ENCODE results near the gene MMP11.

Gene MMP11

DNA sequence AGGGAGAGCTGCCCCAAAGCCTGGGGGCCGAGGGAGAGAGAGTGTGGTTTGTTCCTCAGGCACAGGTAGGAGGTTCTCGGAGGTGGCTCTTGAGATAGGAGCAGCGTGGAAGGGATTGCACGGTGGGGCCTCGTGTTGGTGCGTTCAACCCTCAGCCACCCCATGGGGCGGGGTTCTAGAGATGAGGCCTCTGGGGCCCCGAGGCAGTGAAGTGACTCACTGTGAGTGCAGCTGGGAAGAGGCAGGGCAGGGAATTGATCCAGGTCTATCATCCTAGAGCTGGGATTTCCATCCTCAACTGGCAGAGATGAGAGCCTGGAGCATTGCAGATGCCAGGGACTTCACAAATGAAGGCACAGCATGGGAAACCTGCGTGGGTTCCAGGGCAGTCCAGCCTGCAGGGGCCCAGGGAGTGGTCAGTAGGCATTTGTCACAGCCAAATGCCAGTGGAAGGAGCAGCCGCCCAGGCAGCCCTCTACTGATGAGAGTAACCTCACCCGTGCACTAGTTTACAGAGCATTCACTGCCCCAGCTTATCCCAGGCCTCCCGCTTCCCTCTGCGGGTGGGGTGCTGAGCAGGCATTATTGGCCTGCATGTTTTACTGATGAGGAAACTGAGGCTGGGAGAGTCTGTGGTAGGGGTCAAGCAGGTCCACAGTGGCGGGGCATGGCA is 9.0 kb downstream of the MMP11 start:
- no peak for DNase-seq

DNA sequence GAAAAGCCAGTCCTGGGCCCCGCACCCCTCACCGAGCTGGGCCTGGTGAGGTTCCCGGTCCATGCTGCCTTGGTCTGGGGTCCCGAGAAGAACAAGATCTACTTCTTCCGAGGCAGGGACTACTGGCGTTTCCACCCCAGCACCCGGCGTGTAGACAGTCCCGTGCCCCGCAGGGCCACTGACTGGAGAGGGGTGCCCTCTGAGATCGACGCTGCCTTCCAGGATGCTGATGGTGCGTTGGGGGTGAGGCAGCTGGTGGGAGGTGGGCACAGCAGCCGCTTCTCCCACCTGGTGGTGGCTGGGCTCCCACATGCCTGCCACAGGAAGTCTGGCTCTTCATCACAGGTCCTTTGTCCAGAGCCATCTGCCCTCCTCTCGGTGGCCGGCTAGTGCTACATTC is 9.6 kb downstream of the MMP11 start:
- DNase-seq: no peak

DNA sequence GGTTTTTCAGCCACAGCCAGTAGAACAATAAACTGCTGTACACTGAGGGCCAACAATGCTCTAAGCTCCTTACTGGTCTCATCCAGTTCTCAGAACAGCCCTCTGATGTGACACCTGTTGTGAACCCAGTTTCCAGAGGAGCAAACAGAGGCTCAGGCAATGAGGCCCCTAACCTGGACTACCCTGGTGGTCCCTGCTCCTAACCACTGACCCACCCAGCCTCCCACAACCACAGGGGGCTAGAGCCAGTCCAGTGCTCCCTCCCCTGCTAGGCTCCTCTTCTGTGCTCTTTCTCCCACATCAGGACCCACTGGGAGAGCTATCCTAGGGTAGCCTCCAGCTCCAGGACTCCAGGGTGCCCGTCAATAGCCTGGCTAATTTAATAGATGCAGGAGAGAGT is 10.1 kb downstream of the MMP11 start:
- no peak for DNase-seq

DNA sequence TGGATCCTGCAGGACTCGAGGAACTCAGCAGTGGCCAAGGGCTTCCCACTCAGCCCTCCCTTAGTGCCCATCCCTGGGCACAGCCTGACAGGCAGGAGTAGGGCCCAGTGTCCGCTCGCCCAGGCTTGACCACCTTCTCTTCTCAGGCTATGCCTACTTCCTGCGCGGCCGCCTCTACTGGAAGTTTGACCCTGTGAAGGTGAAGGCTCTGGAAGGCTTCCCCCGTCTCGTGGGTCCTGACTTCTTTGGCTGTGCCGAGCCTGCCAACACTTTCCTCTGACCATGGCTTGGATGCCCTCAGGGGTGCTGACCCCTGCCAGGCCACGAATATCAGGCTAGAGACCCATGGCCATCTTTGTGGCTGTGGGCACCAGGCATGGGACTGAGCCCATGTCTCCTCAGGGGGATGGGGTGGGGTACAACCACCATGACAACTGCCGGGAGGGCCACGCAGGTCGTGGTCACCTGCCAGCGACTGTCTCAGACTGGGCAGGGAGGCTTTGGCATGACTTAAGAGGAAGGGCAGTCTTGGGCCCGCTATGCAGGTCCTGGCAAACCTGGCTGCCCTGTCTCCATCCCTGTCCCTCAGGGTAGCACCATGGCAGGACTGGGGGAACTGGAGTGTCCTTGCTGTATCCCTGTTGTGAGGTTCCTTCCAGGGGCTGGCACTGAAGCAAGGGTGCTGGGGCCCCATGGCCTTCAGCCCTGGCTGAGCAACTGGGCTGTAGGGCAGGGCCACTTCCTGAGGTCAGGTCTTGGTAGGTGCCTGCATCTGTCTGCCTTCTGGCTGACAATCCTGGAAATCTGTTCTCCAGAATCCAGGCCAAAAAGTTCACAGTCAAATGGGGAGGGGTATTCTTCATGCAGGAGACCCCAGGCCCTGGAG is 10.9 kb downstream of the MMP11 start:
- no peak for DNase-seq

DNA sequence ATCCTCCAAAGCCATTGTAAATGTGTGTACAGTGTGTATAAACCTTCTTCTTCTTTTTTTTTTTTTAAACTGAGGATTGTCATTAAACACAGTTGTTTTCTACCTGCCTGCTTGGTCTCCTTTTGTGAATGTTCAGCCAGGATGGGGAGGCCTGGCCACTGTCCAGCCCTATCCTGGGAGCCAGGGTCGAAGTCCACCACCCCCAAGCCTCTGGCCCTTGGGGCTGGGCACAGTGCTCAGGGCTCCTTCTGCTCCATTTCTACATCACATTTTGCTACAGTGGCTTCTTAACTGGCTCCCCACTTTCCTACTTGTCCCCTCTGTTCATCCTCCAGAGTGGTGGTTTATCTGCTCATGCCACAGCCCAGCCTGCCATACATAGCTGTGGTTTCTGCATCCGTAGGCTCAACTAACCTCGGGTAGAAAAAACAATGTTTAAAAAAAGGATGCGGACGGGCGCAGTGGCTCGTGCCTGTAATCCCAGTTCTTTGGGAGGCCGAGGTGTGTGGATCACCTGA is 11.6 kb downstream of the MMP11 start:
- DNase-seq: no peak

DNA sequence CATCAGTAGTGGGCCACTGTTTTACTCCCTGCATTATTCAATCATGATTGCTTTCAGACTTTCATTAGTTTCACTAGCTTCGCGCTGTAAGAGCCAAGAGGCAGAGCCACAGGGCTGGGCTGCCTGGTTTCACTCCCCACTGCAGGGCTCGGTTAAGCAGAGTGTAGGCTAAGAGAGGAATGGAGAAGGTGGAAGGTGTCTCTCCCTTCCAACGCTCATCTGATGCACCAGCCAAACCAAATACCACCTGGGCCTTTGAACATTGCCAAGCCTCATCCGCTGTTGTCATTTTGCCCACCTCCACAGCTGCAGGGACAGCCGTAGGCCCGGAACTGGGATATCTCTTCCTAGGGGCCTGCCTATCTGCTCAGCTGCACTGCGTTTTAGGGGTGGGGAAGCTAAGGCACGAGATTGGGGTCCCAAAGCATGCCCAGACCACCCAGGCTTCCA is 13.6 kb downstream of the MMP11 start:
- DNase-seq: no peak

DNA sequence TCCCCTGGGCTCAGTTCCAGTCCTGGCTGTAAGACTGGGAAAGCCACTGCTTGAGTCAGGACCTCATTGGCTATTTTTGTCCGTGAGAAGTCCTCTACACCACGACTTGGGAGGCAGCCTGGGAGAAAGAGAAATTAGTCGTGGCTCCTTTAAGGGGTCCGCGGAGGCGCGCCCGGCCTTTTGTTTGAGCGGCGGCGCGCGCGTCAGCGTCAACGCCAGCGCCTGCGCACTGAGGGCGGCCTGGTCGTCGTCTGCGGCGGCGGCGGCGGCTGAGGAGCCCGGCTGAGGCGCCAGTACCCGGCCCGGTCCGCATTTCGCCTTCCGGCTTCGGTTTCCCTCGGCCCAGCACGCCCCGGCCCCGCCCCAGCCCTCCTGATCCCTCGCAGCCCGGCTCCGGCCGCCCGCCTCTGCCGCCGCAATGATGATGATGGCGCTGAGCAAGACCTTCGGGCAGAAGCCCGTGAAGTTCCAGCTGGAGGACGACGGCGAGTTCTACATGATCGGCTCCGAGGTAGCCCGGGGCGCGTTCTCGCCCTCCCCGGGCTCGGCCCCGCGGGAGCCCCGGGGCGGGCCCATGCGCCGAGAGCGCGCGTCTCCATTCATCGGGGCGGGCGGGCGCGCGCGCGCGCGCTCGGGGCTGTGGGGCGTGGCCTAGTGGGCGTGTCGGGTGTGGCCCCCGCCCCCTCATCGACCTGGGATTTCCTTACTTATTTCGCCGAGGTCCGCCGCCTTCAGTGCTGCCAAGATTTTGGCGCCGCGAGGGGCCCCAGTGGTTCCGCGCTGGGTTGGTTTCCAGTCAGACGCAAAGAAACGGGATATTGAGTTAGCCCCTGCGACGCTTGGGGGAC is 14.3 kb downstream of the MMP11 start, which contains the start of gene SMARCB1:
SMARCB1 (plus strand) TSS at position 215 of the 848 bp plus-strand sequence; CDS start at position 419, 204 bp downstream.
- DNase-seq: peak; percentile 86

DNA sequence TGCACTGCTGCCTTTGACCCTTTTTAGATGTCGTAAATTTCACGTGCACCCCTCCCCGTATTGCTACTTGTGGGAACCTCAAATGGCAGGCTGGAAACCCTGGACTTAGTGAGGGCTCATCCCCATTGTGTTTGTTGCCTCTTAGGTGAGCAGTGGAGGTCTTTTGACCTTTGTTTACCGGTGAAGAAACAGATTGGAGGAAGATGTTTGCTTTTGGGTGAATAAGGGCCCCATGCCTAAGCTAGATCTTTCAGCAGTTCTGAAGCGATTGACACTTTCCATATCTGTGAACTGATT is 14.9 kb downstream of the MMP11 start:
- no peak for DNase-seq

DNA sequence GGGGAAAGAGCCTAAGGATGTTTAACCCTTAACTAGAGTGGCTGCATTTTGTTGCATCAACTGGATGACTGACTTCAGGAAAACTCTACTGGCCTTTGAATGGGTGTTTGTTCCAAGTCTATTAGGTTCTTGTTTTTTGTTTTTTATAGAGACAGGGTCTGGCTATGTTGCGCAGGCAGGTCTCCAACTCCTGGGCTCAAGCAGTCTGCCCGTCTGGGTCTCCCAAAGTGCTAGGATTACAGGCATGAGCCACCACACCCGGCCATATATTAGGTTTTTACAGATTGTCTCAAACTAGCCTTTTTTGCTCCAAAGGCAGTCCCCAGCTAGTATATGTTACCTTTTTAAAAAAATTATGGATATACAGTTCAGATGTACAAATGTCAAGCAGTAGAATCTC is 15.3 kb downstream of the MMP11 start:
- no peak for DNase-seq

DNA sequence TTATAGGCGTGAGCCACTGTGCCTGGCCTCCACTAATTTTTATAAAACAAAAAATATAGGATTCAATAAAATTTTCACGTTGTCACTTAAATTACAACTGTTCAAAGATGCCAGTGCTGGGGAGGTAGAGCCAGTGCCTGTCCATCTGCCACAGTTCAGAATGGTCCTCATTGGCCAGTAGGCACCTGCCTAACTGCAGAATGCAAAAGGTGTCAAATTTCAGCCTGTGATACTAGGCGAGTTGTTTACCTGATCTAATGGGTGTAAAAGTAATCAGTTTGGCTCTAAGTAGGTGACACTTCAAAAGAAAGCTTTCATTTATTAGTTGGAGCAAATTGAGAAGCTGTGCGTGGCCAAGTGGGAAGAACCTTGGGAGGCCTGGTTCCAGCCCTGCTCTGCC is 16.5 kb downstream of the MMP11 start:
- DNase-seq: no peak

DNA sequence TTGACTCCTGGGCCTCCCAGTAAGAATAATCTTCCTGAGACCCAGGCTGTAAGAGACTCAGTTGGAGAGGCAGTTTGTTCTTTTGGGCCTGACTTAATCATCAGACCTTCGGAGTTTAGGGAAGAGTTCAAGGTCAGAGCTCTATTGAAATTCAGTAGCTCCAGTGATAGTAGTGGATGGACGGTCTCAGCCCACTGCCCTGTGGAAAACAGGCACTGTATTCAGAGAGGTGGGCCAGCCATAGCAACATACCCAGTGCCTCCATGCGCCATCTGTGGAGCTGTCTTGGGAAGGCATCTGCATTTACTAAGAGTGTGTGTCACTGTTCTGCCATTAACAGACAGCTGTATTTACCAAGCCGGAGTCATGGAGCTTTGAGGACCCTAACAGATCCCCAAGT is 17.0 kb downstream of the MMP11 start:
- no peak for DNase-seq

DNA sequence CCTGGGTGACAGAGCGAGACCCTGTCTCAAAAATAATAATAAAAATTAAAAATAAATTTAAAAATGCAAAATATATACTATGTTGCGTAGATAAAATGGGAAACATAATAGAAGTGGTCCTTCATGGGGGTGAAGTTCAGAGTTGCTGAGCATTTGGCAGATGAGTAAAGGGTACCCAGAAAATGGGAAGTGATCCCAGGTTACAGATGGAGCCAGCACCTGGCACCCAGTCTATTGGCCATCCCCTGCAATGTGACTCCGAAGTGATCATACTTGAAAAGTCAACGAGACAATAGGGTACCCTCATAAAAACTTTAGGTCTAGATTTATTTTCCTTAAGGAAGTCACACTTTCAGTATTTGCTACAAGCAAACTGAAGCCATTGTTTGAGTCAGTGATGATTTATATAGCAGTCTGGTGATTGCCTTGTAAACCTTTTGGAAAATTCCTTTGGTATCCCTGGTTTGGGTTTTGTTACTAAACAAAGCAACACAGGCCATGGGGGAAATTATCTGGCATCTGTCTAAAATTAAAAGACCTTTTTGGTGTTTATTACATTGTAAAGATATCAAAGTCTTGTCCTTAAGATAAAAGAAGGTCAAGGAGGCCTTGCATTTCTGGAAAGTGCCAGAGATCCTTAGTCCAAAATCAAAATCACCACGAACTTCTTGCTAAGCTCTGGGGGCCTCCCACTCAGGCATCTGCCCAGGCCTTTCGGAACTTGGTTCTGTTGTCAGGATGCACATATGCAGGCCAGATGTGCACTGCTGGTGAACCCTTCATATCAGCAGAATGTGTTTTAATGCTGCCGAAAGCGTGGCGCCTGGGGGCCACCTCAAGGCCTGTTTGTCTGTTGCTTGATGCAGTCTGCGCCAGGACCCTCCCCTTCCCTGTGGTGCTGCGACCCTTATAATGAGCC is 18.4 kb downstream of the MMP11 start:
- no peak for DNase-seq

DNA sequence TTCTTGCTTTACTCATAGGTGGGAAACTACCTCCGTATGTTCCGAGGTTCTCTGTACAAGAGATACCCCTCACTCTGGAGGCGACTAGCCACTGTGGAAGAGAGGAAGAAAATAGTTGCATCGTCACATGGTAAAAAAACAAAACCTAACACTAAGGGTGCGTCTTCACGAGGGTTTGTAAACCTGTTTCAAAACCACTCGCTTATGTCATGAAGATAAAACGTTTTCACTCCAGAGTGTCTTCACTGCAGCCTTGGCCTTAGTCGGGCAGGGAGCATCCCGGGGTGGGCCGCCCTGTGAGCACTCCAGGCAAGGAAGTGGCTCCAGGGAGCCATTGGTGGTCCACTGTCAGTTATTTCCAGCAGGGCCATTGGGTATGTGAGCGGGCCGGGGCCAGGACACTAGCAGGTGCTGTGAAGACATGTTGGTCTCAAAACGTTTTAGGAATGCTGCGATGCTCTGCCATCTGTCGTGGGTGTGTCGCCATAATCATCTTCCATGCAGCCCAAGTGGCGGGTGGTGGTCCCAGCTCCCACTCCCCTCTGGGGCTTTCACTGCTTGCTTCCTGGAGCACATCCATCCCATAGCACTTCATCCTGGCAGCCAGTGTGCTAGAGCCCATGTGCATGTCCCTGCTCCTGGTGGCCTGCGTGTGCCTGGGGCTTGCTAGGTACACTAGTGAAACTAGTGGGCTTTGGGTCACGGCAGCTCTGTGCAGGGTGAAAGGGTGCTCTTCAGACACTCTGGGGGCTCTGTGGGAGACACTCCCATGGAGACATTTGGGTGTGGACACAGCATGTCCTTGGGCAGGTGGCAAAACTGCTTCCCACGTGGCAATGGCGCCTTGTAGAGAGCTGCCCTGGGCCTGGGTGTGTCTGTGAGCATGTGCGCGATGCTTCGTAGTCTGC is 19.3 kb downstream of the MMP11 start:
- no peak for DNase-seq

DNA sequence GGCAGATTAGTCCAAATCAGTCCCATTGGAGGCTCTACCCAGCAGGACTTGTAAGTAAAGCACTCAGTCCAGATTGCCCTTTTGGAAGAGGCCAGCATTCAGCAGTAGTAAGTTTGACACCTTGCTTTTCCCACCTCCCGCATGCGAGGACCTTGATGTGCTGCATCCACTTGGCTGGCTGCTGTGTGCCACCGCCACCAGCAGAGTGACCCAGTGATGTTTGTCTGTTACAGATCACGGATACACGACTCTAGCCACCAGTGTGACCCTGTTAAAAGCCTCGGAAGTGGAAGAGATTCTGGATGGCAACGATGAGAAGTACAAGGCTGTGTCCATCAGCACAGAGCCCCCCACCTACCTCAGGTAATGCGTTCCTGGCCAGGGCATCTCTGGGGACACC is 20.7 kb downstream of the MMP11 start:
- DNase-seq: no peak

DNA sequence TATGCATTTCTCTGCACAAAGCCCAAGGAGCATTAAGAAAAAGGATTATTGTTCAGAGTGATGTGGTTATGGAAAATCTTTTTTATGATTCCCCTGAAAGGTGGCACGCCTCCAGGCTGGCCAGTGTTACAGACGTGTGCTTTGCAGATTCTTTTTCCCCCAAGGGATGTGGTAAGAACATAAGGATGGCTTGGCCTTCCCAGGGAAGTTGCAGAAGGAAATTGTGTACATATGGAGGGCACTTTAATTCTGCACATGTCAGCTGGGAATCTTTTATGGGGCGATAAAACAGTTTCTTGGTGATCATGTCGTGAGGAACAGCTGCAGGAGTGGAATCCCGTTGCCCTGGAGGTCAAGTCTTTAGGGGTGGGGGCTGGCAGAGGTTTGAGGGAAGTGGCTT is 23.8 kb downstream of the MMP11 start:
- no peak for DNase-seq

DNA sequence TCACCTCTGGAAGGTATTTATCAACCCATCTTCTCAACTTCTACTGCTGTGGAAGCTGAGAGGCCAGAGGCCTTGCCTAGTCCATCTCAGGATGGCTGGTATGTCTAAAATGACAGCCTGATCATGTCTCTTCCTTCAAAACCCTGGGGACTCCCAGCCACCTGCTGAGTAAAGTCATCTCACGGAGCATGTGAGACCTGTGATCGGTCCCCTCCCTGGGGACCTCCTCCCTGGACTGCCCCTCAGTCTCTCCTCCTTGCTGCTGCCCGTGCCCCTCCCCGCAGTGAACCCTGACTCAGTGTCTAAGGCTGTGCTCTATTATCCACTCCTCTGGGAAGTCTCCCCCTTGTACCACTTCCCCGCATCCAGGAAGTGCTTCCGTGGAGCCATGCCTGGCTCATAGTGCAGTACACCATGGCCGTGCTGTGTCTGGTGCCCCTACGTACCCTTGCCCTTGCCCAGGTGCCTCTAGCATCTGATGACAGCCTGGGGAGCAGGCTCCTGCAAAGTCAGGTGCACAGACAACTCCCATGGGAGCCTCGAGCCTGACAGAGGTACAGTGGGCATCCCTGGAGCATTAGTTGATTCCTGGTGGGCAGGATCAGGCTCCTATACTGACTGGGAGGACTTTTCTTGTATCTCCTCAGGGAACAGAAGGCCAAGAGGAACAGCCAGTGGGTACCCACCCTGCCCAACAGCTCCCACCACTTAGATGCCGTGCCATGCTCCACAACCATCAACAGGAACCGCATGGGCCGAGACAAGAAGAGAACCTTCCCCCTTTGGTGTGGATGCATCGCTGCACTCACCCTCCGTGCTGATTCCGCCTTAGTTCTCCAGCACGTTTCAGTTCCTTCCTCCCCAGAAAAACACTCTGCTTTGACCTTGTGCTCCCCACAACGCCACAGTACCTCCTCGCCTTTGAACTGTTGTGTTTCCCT is 27.9 kb downstream of the MMP11 start:
- no peak for DNase-seq

DNA sequence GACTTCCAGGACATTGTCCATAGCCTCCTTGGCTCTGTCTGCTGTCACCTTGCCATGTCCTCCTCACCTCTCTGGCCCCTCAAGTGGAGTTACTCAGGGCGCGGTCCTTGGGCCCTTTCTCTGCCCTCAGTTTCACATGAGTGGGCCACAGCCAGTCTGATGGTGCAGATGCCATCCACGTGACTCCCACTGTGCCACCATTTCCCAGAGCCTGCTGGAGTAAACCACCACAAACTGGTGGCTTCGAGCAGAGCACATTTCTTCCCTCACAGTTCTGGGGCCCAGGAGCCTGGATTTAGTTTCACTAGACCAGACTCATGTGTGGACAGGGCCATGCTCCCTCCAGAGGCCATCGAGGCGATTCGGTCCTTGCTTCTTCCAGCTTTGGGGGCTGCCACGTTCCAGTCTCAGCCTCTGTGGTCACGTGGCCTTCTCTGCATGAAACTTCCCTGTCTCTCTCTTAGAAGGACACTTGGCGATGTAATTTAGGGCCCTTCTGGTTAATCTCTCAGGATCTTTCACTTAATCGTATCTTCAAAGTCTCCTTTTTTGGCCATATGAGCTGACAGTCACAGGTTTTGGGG is 28.7 kb downstream of the MMP11 start:
- DNase-seq: no peak

DNA sequence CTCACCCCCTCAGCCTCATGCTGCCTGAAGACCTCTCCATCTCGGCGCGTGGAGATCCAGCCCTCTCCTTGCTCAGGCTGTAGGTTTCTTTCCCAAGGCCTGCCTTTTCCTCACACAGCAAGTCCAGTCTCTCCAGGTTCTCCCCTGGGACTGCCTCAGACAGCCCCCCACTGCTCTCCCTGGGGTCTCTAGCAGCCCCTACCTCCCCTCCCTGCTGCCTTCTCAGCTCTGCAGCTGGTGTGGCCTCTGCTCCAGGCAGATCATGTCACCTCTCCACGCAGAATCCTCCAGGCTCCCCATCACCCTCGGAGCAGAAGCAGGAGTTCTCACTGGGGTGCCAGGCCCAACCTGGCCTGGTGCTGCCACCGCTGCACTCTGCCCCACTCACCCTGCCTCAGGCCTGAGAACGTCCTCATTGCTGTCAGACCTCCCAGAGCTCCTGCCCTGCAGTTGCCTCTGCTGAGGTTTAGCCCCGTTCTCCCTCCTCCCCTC is 29.3 kb downstream of the MMP11 start:
- DNase-seq: no peak
